Measurements from ENCODE around the gene UQCR10. TPM values are rescaled to one million over a fixed set of nuclear protein-coding genes. Genes with fewer than 3 reads are reported as not detected.

Gene UQCR10
- total RNA-seq, 1 donor from 2014 or later, result 59.7 TPM

- no peak for DNase-seq (ENCODE audit: extremely low read depth, low read depth, low spot score)
These were observed 26.2 kb downstream of the UQCR10 start for GRCh38 chr22:29793396-29793795.

DNA sequence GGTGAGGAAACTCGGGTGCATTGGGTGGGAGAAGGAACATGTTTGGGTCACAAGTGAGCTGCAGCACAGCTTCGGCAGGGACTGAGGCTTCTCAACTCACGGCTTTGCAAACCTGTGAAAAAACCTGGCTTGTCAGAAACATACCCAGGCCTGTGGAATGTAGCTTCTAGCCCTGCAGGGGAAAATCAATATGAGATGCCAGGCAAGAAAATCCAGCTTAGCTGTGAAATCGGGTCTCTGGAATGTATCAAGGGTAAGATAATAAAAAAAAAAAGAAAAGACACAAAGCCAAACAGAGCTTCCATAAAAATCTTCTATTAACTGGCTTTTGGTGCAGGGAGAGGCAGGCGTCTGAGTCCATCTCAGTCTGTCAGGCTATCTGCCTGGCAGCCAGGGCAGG lies 28.5 kb downstream of the UQCR10 start:
- DNase-seq (ENCODE audit: extremely low read depth, low read depth, low spot score), result no peak

- DNase-seq (ENCODE audit: extremely low read depth, low read depth, low spot score), result no peak
These were observed 30.2 kb downstream of the UQCR10 start for GRCh38 chr22:29797351-29797750.

GRCh38 chr22:29798318-29798717 lies 31.1 kb downstream of the UQCR10 start:
- DNase-seq (ENCODE audit: extremely low read depth, low read depth, low spot score), result no peak

- DNase-seq (ENCODE audit: extremely low read depth, low read depth, low spot score), result no peak
These were observed 31.6 kb downstream of the UQCR10 start for GRCh38 chr22:29798801-29799200.

DNA sequence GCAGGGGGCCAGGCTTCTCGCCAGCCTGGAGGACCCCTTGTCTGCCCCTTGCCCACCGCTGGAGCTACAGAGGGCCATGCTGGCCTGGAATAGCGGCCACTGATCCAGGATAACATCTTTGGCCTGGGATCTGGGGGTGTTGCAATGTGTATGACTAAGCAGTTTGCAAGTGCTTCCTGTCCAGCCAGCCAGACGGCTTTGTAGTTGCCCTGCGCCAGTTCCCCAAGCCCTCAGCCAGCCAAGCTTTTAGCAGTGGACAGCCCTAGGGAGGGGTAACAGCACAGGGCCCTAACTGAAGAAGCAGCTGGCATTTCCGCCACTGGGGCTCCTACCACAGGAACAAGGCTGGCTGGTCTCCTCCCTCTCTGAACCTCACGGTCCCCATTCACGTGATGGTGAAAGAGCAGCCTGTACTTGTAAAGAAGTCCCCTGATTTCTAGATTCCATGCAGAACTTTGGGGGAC lies 32.1 kb downstream of the UQCR10 start:
- peak; percentile 51 for DNase-seq (ENCODE audit: extremely low read depth, low read depth, low spot score)

DNA sequence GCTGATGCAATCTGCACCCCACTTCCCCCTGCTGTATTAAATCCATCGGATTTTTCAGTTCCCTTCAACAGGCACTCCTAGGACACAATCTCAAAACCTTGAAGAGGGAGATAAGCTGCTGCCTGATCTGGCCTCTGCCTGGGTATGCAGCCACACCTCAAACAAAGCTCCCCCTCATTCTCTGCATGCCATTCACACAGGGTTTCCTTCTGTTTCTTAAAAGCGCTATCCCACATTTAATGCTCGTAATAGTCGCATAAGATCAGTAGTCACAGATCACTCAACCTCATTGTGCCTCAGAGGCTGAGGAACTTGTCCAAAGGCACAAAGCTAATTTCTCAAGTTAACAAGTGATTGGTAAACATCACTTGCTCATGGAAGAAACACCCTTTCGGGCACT lies 34.0 kb downstream of the UQCR10 start:
- no peak for DNase-seq (ENCODE audit: extremely low read depth, low read depth, low spot score)

GRCh38 chr22:29801796-29802195 lies 34.6 kb downstream of the UQCR10 start:
- DNase-seq (ENCODE audit: extremely low read depth, low read depth, low spot score), result no peak

DNA sequence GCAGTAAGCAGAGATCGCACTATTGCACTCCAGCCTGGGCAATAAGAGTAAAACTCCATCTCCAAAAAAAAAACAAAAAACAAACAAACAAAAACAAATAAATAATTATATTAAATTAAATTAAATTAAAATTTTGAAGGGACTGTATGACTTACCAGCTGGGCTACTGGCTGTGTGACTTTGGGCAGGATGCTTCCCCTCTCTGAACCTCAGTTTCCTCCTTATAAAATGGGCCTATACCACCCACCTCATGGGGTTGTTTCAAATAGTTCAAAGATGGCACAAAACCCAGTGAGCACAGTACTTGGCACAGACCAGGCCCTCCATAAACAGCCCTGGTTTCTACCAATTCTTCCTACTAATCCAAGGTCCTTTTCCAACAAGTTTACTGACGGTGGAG lies 36.0 kb downstream of the UQCR10 start:
- DNase-seq (ENCODE audit: extremely low read depth, low read depth, low spot score), result no peak

DNA sequence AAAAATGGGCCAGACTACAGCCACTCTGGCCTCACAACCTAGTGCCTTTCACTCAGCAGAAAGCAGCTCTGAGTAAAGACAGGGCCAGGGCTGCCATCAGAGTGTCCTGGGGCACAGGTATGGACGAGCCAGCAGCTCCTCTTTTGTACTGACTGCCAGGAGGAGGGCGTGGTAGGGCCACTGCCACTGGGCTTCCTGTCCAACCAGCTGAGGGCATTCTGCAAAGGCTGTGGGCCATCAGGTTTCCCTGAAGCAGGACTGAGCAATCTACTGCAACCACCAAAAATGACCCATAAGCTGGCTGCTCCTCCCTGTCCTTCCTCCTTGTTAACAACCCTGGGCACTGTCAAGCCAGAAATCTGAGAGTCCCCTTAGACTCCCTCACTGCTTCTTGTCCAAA lies 37.8 kb downstream of the UQCR10 start:
- no peak for DNase-seq (ENCODE audit: extremely low read depth, low read depth, low spot score)

GRCh38 chr22:29806196-29806595 lies 39.0 kb downstream of the UQCR10 start:
- DNase-seq (ENCODE audit: extremely low read depth, low read depth, low spot score), result no peak

- DNase-seq (ENCODE audit: extremely low read depth, low read depth, low spot score), result no peak
These were observed 43.0 kb downstream of the UQCR10 start for GRCh38 chr22:29810216-29810615.

DNA sequence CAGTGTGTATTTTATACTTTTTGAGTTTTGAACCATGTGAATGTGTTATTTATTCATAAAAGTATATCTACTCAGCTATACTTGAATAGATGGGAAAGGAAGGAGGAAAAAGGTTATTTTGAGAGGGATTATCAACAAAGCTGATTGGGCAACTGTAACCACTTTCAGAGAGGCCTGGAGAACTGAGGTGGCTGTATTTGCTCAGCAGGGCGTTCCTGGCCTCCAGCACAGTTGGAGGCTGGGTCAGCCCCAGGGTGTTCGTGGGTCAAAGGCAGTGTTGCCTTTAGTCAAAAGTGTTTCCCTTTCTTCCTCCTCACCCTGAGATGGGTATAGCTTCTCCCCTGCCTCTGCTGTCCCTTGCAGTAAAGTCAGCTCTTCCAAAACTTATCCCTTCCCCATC lies 44.2 kb downstream of the UQCR10 start:
- DNase-seq (ENCODE audit: extremely low read depth, low read depth, low spot score), result no peak

DNA sequence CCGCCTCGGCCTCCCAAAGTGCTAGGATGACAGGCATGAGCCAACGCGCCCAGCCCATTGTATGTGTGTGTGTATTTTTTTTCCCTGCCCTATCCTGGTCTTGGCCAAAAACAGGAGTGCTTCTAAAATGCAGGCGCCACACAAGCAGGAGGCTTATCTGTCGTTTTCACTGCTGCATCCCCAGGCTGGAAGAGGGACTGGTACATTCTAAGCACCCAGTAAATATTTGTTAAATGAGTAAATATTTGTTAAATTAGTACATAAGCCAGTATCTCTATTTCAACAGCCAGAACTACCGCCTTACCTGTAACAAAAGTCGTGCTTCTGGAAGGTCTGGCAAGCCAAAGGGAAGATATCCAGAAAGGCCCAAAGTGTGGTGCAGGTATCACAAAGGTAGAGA lies 46.0 kb downstream of the UQCR10 start:
- DNase-seq (ENCODE audit: extremely low read depth, low read depth, low spot score), result no peak

- no peak for DNase-seq (ENCODE audit: extremely low read depth, low read depth, low spot score)
These were observed 46.4 kb downstream of the UQCR10 start for GRCh38 chr22:29813563-29813962.

DNA sequence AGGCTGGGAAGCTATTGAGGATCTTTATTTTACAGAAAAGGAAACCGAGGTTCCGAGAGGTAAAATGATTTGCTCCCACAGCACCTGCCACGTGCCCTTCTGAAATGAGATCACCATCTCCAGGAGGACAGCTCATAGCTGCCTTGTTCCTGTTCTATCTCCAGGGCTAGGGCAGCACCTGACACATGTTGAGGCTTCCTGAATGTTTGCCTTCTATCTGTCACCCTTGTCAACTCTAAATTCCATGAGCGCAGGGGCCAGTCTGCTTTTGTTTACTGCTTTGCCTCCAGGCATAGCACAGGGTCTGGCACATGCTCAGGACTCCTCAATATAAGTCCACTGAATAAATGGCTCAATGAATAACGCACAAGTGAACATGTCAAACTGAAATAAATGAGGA lies 46.8 kb downstream of the UQCR10 start:
- no peak for DNase-seq (ENCODE audit: extremely low read depth, low read depth, low spot score)

DNA sequence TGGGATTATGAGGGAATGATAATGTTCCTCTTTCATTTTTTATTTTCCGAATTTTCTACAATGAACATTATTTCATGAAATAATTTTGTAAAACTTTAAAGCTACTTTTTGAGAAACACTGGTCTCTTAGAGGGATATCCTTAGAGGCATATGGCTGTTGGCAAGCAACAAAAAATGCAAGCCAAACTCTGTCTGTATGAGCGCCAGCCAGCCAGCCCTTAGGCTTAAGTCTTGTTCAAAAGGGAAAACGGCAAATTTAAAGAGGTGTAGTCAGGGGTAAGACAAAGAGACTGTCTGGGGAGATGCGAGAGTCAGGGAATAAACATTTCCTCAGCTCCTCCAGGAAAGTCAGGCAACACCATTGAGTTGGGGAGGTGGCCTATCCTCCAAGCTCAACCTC lies 48.4 kb downstream of the UQCR10 start:
- no peak for DNase-seq (ENCODE audit: extremely low read depth, low read depth, low spot score)

GRCh38 chr22:29816128-29816527 lies 49.0 kb downstream of the UQCR10 start:
- DNase-seq (ENCODE audit: extremely low read depth, low read depth, low spot score), result no peak

- DNase-seq (ENCODE audit: extremely low read depth, low read depth, low spot score), result no peak
These were observed 49.4 kb downstream of the UQCR10 start for GRCh38 chr22:29816539-29816938.

- no peak for DNase-seq (ENCODE audit: extremely low read depth, low read depth, low spot score)
These were observed 49.8 kb downstream of the UQCR10 start for GRCh38 chr22:29816980-29817379.

DNA sequence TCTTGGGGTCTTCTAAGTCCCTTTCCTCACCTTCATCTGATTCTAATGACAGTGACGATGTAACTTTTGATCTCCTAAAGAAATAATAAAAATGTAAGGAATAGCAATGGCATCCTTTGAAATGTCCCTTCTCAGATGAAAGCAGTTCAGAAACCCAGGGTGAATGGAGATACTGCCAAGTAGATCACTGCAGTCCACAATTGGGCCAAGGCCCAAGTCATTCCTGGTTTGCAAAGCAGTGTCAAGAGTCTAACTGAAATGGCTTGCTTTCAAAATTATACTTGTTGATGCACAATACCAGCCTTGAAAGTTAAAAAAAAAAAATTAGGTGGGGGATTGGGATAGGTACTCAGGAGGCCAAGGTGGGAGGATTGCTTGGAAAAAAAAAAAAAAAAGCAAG lies 50.6 kb downstream of the UQCR10 start:
- DNase-seq (ENCODE audit: extremely low read depth, low read depth, low spot score), result no peak

- DNase-seq (ENCODE audit: extremely low read depth, low read depth, low spot score), result no peak
These were observed 52.3 kb downstream of the UQCR10 start for GRCh38 chr22:29819501-29819900.
